GM18858 (cell line): Measurements from ENCODE around the gene HASPIN.
"Not testable (repeated sequence)": the region's sequence is repeated elsewhere in the genome, so short reads cannot be mapped to it uniquely, and the experiment has no call there.

Experiments
- ATAC-seq: cut with Tn5 transposase; IDR thresholded peaks from one replicate; pipeline ENCODE4 v1.9.1; 2021; ENCODE audit not compliant: unreplicated experiment

Gene HASPIN

DNA sequence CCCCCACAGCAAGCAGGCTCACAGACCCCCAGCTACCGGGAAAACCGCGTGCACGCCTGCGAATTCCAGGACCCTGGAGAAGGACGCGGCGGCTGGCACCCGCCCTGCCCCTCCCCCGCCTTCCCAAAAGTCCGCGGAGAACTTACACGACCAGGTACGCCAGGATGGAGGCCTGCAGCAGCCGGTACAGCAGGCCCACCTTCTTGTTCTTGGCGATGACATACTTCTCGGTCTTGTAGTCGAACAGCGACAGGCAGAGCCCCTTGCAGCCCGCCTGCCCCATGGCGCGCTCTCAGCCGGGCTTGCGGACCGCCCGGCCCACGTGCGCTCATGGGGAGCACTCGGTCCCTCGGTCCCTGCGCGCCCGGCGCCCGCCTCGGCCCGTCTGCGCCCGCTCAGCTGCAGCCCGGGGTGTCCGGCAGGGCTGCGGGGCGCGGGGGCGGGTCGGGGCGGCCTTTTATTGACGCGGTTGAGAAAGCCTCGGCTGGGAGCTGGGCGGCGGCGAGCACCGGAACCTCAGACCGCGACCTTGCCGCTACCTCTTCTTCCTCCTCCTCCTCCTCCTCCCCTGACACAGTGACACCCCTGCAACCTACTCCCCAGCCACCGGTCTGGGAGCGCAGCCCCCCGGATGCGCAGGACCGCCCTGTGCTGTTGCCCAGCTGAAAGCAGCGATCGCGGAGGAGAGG, 27.8 kb upstream of the HASPIN start, which contains the start of gene P2RX5:
Gene P2RX5, minus strand, starts transcription at position 433 of the 689 bp plus-strand sequence. Its CDS starts 150 bp downstream, at position 283.
- ATAC-seq: no peak

DNA sequence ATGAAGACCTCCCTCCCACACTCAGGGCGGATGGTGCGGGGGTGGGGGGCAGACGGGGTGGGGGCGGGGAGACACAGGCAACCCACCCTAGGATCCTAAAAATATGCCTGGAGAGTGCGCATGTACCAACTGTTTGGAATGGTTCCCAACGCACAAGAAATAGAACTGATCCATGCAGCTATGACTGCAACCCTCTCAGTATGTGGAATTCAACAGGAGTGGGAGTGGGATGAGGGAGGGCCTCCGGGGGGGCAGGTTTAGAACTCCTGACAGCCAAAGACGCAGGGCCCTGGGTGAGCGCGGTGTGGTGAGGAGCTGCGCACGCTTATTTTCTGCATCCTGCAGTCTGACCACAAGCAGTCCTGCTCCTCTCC, 26.6 kb upstream of the HASPIN start:
- no peak for ATAC-seq

DNA sequence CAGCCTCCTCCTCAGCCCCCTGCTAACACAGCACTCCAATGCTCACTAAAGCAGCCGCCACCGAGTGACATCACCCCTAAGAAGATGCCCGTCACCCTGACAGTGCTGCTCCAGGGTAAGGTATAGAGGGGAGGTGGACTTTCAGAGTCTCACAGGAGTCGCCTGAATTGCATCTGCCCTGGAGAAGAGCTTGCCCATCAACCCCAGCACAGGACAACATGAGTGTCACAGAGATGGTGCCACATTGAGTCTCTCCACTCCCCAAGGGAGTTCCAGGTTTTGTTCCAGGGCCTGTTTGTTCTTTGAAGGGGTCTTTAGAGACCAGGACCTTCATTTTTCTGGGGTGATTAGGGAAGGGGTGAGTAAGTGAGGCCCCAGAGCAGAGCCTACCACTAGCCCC, 25.6 kb upstream of the HASPIN start:
- ATAC-seq: no peak

DNA sequence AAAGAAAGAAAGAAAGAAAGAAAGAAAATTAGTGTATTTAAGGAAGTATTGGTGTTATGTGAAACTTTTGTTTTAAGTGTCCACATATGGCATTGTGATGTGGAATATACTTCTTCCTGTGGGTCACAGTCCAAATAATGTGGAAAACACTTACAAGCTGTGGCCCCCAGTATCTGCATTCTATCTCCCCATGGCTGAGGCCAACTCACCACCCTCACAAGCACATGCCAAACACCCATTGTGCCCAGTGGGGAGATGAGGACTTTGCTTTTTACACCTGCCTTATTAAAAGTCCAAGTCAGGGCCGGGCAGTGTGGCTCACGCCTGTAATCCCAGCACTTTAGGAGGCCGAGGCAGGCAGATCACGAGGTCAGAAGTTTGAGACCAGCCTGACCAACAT, 23.8 kb upstream of the HASPIN start:
- ATAC-seq: no peak

DNA sequence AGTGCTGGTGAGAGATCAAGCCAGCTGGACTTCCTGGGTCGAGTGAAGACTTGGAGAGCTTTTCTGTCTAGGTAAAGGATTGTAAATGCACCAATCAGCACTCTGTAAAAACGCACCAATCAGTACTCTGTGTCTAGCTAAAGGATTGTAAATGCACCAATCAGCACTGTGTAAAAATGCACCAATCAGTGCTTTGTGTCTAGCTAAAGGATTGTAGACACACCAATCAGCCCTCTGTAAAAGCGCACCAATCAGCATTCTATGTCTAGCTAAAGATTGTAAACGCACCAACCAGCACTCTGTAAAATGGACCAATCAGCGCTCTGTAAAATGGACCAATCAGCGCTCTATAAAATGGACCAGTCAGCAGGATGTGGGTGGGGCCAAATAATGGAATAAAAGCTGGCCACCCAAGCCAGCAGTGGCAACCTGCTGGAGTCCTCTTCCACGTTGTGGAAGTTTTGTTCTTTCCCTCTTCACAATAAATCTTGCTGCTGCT, 21.6 kb upstream of the HASPIN start:
- ATAC-seq: not testable (repeated sequence)

DNA sequence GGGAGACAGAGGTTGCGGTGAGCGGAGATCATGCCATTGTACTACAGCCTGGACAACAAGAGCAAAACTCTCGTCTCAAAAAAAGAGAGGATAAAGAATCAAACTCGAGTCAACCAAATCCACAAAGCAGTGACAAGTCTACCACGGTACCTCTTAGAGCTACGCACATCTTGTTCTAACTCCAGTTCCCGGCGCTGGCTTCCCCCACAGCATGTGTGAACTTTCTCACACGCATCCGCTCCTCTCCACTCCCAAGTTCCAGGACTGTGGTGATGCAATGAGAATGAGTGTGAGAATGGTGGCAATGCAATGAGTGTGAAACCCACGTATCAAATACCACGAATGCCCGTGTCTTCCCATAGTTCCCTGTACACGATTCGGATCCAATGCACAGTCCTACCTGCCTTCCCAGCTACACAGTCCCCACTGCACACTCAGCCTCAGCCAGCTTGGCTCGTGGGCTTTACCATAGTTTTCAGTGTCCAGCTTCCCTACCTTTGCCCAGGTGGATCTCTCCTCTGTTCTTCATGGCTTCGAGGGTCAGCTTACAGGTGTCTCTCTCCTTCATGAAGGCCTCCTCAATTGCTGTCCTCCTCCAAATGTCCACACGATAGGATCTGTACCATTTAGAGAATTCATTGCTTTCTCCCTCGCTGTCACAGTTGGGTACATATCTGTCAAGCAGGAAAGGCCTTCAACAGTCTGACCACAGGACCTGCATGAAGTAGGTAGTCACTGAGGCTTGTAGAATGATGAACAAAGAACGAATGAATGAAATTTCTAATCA, 18.6 kb upstream of the HASPIN start:
- no peak for ATAC-seq

DNA sequence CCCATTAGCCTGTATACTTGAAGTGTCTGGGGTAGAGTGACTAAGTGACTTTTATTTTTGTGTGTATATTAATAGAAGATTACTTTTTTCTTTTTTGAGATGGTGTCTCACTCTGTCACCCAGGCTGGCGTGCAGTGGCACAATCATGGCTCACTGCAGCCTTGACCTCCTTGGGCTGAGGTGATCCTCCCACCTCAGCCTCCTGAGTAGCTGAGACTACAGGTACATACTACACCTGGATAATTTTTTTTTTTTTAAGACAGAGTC, 18.1 kb upstream of the HASPIN start:
- ATAC-seq: not testable (repeated sequence)

DNA sequence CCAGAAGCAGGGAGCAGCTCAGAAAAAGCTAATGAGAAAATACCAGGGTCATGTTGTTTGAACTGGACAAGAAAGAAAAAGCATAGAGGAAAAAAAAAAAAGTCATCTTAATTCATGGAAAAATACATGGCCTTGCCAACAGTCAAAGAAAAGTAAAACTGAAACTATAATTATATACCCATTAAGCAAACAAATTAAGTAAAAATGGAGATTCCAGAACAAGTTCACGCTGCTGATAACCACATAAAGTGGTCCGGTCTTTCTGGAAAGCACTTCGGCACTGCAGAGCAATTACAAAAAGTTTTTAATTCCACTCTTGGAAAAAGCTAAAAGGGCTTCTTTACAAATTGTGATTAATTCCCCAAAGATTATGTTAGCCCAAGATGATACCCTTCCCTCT, 15.3 kb upstream of the HASPIN start:
- no peak for ATAC-seq

DNA sequence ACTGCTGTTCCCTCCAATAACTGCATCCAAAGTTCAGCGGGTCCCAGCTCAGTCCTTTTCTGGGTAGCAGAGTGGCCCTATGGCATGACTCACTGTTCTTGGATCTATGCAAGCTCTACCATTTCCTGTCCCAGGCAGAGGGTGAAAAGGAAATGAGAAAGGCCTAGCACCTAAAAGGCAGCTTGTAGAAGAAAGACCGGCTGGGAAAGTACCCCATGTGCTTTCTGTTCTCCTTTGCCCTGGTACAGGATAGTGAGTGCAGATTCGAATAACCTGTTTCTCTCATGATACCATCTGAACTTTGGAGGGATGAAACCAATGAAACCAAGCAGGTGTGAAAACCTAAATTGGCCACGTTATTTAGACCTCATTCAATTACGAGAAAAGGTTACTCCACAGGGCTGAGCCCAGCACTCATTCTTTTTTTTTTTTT, 12.7 kb upstream of the HASPIN start:
- ATAC-seq: peak; percentile 86

DNA sequence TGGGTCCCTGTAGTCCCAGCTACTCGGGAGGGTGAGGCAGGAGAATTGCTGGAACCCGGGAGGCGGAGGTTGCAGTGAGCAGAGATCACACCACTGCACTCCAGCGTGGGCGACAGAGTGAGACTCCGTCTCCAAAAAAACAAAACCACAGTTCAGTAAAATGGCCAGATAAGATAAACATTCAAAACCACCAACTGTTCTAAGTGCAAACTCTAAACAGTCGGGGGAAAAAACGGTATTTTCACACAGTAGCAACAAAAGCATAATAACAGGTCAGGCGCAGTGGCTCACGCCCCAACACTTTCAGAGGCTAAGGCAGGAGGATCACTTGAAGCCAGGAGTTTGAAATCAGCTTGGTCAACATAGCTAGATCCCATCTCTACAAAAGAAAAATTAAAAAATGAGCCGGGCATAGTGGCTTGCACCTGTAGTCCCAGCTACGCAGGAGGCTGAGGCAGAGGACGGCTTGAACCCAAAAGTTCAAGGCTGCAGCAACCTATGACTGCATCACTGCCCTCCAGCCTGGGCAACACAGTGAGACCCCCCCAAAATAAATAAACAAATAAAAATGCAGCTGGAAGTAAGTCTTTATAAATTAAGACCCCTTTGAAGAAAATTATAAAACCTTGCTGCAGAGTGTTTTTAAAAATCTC, 10.8 kb upstream of the HASPIN start:
- no peak for ATAC-seq

DNA sequence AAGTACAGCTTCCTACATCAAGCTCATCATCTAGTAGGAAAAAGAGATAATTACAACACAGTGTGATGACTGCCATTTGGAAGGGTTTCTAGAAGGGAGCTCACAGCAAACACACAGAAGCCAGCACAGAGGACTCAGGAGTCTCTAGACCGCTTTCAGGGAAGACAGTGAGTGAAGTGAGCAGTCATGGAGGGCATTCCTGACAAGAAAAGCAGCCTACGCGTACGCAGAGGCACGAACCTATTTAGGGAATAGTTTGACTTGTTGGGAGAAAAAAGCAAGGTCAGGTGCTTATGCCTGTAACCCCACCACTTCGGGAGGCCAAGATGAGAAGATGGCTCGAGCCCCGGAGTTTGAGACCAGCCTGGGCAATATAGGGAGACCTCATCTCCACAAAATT, 8.4 kb upstream of the HASPIN start:
- ATAC-seq: no peak

DNA sequence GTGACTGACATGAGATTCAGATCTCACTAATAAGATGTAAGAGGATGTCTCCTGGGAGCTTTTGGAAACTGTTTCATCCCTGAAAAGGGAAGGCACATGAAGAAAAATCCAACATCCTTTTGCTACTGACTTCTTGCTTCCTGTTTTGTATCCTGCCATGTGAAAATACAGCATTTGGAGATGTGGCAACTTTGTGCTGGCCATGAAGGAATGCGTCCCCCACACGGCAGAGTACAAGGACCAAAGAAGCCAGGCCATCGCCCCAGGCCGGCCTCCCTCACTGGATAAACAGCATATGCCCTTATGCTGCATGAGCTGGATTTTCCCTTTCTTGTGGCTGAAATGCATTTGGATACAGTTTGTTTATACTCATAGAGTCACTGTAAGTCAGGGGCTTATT, 5.5 kb upstream of the HASPIN start:
- ATAC-seq: no peak

DNA sequence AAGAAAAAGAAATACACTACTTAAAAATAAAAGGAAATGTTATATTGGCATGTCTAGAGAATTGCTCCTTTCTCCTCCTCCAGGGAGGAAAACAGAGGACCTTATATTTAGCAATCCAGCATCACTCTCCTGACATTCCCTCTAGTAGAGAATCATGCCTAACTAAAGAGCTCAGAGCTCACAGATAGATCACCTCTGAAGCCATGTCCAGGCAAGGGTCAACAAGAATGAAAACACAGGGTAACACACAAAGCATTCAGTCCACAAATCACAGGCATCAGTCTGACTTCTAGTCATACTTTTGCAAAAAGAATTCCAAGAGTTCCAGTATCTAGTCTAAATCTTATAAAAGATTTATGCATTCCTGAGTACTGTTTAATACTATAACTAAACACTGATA, 4.4 kb upstream of the HASPIN start:
- ATAC-seq: no peak

DNA sequence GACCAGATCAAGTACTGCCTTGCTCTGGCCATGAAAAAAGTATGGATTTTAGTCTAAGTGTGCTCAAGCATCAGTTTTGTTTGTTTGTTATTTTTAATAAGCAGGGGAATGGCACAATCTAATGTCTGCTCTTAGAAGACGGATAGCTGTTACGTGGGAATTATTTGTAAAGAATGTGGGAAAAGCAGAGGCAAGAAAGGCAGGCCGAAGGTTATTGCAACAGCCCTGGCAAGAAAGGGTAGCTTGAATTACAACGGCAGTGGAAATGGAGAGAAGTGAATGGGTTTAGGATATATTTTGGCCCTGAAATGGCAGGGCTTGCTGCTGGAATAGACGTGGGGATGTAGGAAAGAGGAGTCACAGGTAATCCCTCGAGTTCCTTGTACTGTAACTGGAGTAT, 987 bp upstream of the HASPIN start:
- ATAC-seq: no peak

DNA sequence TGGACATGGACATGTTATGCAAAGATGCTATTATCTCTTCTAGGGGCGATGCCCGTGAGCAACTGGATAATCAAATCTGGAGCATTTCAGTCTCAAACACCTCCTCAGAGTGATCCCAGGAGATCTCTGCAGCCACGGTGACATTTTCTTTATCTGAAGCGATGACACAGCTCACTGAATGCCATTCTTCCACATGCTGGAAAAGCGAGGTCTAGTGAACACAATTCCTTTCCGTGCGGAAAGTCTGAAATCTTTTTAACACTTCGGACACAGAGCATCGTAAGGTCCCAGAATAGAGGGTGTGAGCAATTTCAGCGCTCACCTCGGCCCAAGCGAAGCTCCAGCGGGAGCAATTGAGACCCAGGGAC, 531 bp upstream of the HASPIN start:
- no peak for ATAC-seq

DNA sequence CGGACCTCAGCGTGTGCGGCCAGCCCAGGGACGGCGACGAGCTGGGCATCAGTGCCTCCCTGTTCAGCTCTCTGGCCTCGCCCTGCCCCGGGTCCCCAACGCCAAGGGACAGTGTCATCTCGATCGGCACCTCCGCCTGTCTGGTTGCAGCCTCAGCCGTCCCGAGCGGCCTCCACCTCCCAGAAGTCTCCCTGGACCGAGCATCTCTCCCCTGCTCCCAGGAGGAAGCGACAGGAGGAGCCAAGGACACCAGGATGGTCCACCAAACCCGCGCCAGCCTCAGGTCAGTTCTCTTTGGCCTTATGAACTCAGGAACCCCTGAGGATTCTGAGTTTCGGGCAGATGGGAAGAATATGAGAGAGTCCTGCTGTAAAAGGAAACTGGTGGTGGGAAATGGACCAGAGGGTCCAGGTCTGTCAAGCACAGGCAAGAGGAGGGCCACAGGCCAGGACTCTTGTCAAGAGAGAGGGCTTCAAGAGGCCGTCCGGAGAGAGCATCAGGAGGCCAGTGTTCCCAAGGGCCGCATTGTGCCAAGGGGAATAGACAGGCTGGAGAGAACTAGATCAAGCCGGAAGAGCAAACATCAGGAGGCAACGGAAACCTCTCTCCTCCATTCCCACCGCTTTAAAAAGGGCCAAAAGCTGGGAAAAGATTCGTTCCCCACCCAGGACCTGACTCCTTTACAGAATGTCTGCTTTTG, 825 bp downstream of the HASPIN start:
- ATAC-seq: no peak

DNA sequence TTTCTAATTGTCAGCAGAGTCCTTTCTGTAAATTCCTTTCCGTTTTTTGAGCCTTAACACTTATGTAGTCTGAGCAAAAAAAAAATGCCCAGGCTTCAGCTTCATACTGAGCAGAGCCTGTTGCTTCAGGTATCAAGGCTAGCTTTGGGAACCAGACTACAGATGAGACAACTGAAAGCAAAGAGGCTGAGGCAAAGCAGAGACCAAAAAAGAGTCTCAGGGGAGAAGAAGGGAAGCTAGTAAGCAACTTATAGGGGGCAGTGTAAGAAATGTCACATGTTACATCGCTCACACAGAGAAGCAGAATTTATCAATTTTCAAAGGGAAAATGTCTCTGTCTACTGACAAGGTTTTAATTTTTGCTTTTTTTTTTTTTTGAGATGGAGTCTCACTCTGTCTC, 3.3 kb downstream of the HASPIN start:
- ATAC-seq: no peak

DNA sequence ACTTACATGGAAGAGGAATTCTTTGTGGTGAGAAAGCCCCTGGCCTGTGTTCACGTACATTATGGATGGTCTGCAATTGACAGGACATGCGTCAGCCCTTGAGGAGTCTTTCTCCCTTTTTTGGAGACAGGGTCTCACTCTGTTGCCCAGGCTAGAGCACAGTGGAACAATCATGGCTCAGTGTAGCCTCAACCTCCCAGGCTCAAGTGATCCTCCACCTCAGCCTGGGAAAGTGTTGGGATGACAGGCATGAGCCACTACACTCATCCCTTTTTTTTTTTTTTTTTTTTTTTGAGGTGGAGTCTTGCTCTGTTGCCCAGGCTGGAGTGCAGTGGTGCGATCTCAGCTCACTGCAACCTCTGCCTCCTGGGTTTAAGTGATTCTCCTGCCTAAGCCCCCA, 4.4 kb downstream of the HASPIN start:
- not testable (repeated sequence) for ATAC-seq

DNA sequence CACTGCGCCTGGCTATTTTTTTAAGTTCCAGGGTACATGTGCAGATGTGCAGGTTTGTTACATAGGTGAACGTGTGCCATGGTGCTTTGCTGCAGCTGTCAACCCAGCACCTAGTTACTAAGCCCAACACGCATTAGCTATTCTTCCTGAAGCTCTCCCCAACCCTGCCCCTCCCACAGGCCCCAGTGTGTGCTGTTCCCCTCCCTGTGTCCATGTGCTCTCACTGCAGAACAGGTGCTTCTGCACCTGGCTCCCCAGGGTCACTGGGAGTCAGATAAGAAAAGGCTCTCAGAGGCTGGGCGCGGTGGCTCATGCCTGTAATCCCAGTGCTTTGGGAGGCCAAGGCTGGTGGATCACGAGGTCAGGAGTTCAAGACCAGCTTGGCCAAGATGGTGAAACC, 6.2 kb downstream of the HASPIN start:
- no peak for ATAC-seq

DNA sequence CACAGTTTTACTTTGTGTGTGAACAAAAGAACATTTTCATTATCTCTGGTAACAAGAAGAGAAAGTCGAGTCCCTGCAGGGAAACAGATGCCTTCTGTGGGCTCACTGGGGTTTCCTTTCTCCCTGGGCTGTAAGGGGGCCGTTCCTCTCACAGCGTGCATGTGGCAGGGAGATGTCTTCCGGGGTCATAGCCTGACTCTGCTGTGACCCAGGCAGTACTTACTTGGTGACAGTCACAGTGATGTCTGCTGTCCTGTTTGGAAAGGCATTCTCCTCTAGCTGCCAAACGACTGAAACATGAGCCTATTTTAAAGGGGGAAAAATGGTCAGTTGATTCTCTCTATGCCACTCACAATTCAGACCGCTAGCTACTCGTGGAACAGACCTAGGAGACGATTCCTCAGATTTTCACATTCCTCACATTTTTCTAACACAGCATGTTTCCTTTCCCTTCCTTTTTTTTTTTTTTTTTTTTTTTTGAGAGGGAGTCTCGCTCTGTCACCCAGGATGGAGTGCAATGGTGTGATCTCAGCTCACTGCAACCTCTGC, 7.3 kb downstream of the HASPIN start:
- no peak for ATAC-seq

DNA sequence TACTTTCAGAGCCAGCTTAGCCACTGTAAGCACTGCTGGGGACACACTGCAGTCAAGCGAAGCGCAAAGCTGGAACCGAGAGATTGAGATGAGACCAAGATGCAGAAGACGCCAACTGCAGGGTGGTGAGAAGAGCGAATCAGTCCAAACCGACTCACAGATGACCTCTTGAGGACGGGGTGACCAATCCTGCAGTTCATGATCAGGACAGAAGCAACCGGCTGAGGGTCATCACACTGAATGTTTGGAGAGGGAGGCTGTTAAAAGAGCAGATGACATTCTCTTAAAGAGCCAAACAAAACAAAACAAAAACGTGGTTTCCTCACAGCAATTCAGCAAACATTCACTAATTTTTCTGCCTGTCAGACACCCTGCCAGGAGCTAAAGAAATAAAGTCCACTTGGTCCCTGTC, 8.5 kb downstream of the HASPIN start:
- ATAC-seq: no peak
